B cell (primary cell): ENCODE measurements around the gene LRRC55. TPM values are rescaled to one million over a fixed set of nuclear protein-coding genes. Genes with fewer than 3 reads are reported as not detected.

Experiments used
- ATAC-seq: fragments of 200-7000 bp; cut with Tn5 transposase; one replicate; pipeline ENCODE4 v1.10.0; 2021; ENCODE audit warnings: low read depth, mild to moderate bottlenecking, moderate number of reproducible peaks, moderate library complexity
- CTCF ChIA-PET: fragments of 350-600 bp; sonication (Branson Sonifier 250); formaldehyde crosslinking; loops from one replicate; lab custom pipeline; 2021; ENCODE audit warnings: antibody characterized with exemption, inconsistent platforms; lab: Charles Lee
- POLR2A ChIA-PET: fragments of 350-600 bp; sonication (Branson Sonifier 250); formaldehyde crosslinking; loops from one replicate; lab custom pipeline; 2021; ENCODE audit warnings: antibody characterized with exemption; lab: Charles Lee
- DNase-seq: peaks from one replicate; pipeline ENCODE4 v3.0.0; 2013
- H2AFZ ChIP-seq: 2 replicates; pipeline ENCODE4 v1.6.1; 2012; ENCODE audit warnings: mild to moderate bottlenecking, low read depth, low read length; ENCODE audit not compliant: insufficient read depth, poor library complexity, severe bottlenecking
- H3K27ac ChIP-seq, 2 donors: 1 replicate in 1 of 2; 2 replicates in 1 of 2; pipeline ENCODE4 v1.5.1; 2012 to 2013; ENCODE audit warnings: low read length in 2 of 2, mild to moderate bottlenecking in 2 of 2, moderate library complexity in 1 of 2
- H3K27me3 ChIP-seq, 4 experiments: fragments of 200-600 bp in 1 of 4; sonication (generic) in 1 of 4; replicated peaks in 1 of 4; 1 replicate in 2 of 4; 2 replicates in 2 of 4; pipeline versions ENCODE4 v1.6.1 to v1.7.0; 2013 to 2016; ENCODE audit warnings: low read length in 3 of 4, mild to moderate bottlenecking in 2 of 4, mixed read lengths in 1 of 4, moderate library complexity in 1 of 4; ENCODE audit not compliant: insufficient read depth in 4 of 4, control insufficient read depth in 3 of 4; ENCODE audit errors: control extremely low read depth in 1 of 4
- H3K36me3 ChIP-seq, 2 experiments: replicated peaks in 1 of 2; 1 replicate in 1 of 2; 2 replicates in 1 of 2; pipeline versions ENCODE4 v1.6.1 to v1.7.1; 2013; ENCODE audit warnings: low read length in 1 of 2; ENCODE audit not compliant: insufficient read depth in 2 of 2, control insufficient read depth in 1 of 2; ENCODE audit errors: control extremely low read depth in 1 of 2, extremely low read depth in 1 of 2
- H3K4me1 ChIP-seq, 2 donors: fragments of 200-600 bp in 1 of 2; sonication (generic) in 1 of 2; 1 replicate in 1 of 2; 2 replicates in 1 of 2; pipeline versions ENCODE4 v1.5.1 to v1.6.1; 2013 to 2017; ENCODE audit warnings: low read length in 2 of 2; ENCODE audit not compliant: control insufficient read depth in 2 of 2, insufficient read depth in 2 of 2
- H3K4me2 ChIP-seq: replicated peaks from 2 replicates; pipeline ENCODE3; 2012; ENCODE audit warnings: mild to moderate bottlenecking, low read depth, low read length; ENCODE audit not compliant: poor library complexity, severe bottlenecking
- H3K4me3 ChIP-seq, 5 experiments: fragments of 200-600 bp in 1 of 5; sonication (generic) in 1 of 5; 1 replicate in 3 of 5; 2 replicates in 2 of 5; pipeline versions ENCODE4 v1.5.1 to v1.7.0; 2011 to 2016; ENCODE audit warnings: low read length in 4 of 5, mild to moderate bottlenecking in 4 of 5, low read depth in 2 of 5, control low read depth in 1 of 5, moderate library complexity in 1 of 5; ENCODE audit not compliant: insufficient read depth in 1 of 5; ENCODE audit errors: control extremely low read depth in 1 of 5, extremely low read depth in 1 of 5
- H3K79me2 ChIP-seq: fragments of 200-600 bp; sonication (generic); one replicate; pipeline ENCODE4 v1.6.0; 2016; ENCODE audit warnings: low read length; ENCODE audit not compliant: control insufficient read depth, insufficient read depth
- H3K9ac ChIP-seq: fragments of 200-600 bp; sonication (generic); 2 replicates; pipeline ENCODE4 v1.6.1; 2017; ENCODE audit warnings: mild to moderate bottlenecking, low read length, moderate library complexity
- H3K9me3 ChIP-seq, 3 donors: one replicate each; pipeline versions ENCODE4 v1.6.1 to v1.7.1; 2013; ENCODE audit warnings: low read length in 2 of 3; ENCODE audit not compliant: control insufficient read depth in 2 of 3, insufficient read depth in 1 of 3; ENCODE audit errors: control extremely low read depth in 1 of 3
- H4K20me1 ChIP-seq: 2 replicates; pipeline ENCODE4 v1.6.0; 2012; ENCODE audit warnings: mild to moderate bottlenecking, low read length; ENCODE audit not compliant: insufficient read depth, control insufficient read depth, poor library complexity, severe bottlenecking
- H3K27ac Mint-ChIP-seq: one replicate; pipeline ENCODE4 v1.8.0; 2021; ENCODE audit warnings: mixed read lengths
- H3K27me3 Mint-ChIP-seq: one replicate; pipeline ENCODE4 v1.8.0; 2021; ENCODE audit warnings: mixed read lengths
- H3K4me1 Mint-ChIP-seq: one replicate; pipeline ENCODE4 v1.8.0; 2021; ENCODE audit warnings: mixed read lengths
- H3K4me3 Mint-ChIP-seq: one replicate; pipeline ENCODE4 v1.8.0; 2021; ENCODE audit warnings: mixed read lengths
- H3K9me3 Mint-ChIP-seq: one replicate; pipeline ENCODE4 v1.8.0; 2022; ENCODE audit warnings: mixed read lengths; ENCODE audit not compliant: insufficient read depth
- EZH2 ChIP-seq: IDR thresholded peaks from 2 replicates; pipeline ENCODE4 v1.6.1; 2012; ENCODE audit warnings: borderline replicate concordance, low read depth, mild to moderate bottlenecking, moderate library complexity, low read length; ENCODE audit not compliant: insufficient read depth, poor library complexity, severe bottlenecking
- WGBS: methylation state at CpG from one replicate; pipeline ENCODE4 v1.1.5; 2013; ENCODE audit warnings: missing lambda C conversion rate; ENCODE audit not compliant: insufficient coverage; 5-methylcytosine and 5-hydroxymethylcytosine counted together
- intact Hi-C: fragments of 100-400 bp; cut with micrococcal nuclease; formaldehyde crosslinking; loops from one replicate; pipeline ENCODE4 v1.10.0; 2022
- polyA plus RNA-seq: library from polyadenylated mRNA; depleted of rRNA; stranded (reverse); fragments of >200 nt; gene quantifications from 2 replicates; pipeline ENCODE4 v1.2.3, GENCODE V29; 2012
- total RNA-seq, 2 donors: library from RNA; stranded (reverse); fragments of 120-200 nt in 1 of 2; gene quantifications; 1 replicate in 1 of 2; 2 replicates in 1 of 2; pipeline versions ENCODE4 v1.2.3 to v1.2.4, GENCODE V29; 2013 to 2022
- TF ChIP-seq, protein P1 (sequence below): fragments of 200-600 bp; IDR thresholded peaks from one replicate; pipeline ENCODE4 v1.8.0; 2022; ENCODE audit warnings: antibody characterized with exemption, mild to moderate bottlenecking

LRRC55 gene
- total and polyA plus RNA-seq, 2 donors (not counting 1 experiment from before 2014, with no cell fraction given), result not detected

DNA sequence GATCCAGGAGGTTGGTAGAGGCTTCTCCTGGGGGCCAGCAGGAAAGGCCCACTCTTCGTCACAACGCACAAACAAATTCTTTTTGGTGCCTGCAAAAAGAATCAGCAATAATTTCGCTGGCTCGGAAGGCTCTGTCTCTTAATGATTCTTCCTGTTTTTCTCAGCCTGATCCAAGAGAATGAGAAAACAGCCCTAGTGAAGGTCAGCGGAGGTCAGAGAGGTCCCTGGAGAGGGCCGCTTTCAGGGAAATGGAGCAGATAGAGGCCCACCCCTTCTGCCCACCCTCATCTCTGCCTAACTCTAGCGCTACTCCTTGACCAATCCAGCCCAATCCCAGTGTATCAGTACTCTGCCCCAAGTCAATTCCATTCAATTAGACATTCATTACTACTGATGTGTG lies 19.2 kb downstream of the LRRC55 start:
- Histone ChIP-seq H3K27ac (no peak overlapping the region), H3K79me2 (no peaks in the 10 kb centered on the region), H3K9ac (no peak overlapping the region), H3K27me3 (no peaks in the 10 kb centered on the region), H3K4me3 (no peak overlapping the region), H3K9me3 (no peaks in the 10 kb centered on the region), H3K4me1 (no peaks in the 10 kb centered on the region), H3K36me3 (no peaks in the 10 kb centered on the region), H3K4me2 (no peak overlapping the region), H2AFZ (no peak overlapping the region), H4K20me1 (no peaks in the 10 kb centered on the region)
- H3K4me3 Mint-ChIP-seq, result no peak overlapping the region
- intact Hi-C loops, result no loop called here
- ATAC-seq (no peak), DNase-seq (no peak)
- WGBS, result 46% methylated on average over 7 of the region's 7 CpGs
- TF ChIP-seq, protein P1, sequence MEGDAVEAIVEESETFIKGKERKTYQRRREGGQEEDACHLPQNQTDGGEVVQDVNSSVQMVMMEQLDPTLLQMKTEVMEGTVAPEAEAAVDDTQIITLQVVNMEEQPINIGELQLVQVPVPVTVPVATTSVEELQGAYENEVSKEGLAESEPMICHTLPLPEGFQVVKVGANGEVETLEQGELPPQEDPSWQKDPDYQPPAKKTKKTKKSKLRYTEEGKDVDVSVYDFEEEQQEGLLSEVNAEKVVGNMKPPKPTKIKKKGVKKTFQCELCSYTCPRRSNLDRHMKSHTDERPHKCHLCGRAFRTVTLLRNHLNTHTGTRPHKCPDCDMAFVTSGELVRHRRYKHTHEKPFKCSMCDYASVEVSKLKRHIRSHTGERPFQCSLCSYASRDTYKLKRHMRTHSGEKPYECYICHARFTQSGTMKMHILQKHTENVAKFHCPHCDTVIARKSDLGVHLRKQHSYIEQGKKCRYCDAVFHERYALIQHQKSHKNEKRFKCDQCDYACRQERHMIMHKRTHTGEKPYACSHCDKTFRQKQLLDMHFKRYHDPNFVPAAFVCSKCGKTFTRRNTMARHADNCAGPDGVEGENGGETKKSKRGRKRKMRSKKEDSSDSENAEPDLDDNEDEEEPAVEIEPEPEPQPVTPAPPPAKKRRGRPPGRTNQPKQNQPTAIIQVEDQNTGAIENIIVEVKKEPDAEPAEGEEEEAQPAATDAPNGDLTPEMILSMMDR, result no peak
- no peak for TF ChIP-seq EZH2
- ChIA-PET POLR2A (no interaction called here), CTCF (no interaction called here)
- peaks cover 7% of the 10 kb centered on the region for H3K27me3 Mint-ChIP-seq
- no peaks in the 10 kb centered on the region for H3K4me1 Mint-ChIP-seq
- H3K9me3 Mint-ChIP-seq, result no peaks in the 10 kb centered on the region
- no peak overlapping the region for H3K27ac Mint-ChIP-seq

GRCh38 chr11:57202281-57202680 lies 20.5 kb downstream of the LRRC55 start:
- TF ChIP-seq, protein P1, result no peak
- TF ChIP-seq EZH2, result no peak
- Histone ChIP-seq H3K27me3 (no peaks in the 10 kb centered on the region), H3K36me3 (no peaks in the 10 kb centered on the region), H3K9me3 (no peaks in the 10 kb centered on the region), H3K4me1 (no peaks in the 10 kb centered on the region), H2AFZ (no peak overlapping the region), H4K20me1 (no peaks in the 10 kb centered on the region), H3K4me3 (no peak overlapping the region), H3K4me2 (no peak overlapping the region), H3K79me2 (no peaks in the 10 kb centered on the region), H3K9ac (no peak overlapping the region), H3K27ac (no peak overlapping the region)
- CTCF ChIA-PET, result no interaction called here
- ATAC-seq (no peak), DNase-seq (no peak)
- POLR2A ChIA-PET, result no interaction called here
- Mint-ChIP-seq H3K4me1 (no peaks in the 10 kb centered on the region), H3K9me3 (no peaks in the 10 kb centered on the region), H3K27ac (no peak overlapping the region), H3K27me3 (peaks cover 14% of the 10 kb centered on the region), H3K4me3 (no peak overlapping the region)
- intact Hi-C loops, result no loop called here
- WGBS, result 95% methylated on average over 6 of the region's 10 CpGs
